ENCODE data around the gene AGBL4. TPM values are rescaled to one million over a fixed set of nuclear protein-coding genes. Genes with fewer than 3 reads are reported as not detected.

The AGBL4 gene
- total RNA-seq, 2 donors from 2014 or later, result 0.40 to 5.5 TPM

DNA sequence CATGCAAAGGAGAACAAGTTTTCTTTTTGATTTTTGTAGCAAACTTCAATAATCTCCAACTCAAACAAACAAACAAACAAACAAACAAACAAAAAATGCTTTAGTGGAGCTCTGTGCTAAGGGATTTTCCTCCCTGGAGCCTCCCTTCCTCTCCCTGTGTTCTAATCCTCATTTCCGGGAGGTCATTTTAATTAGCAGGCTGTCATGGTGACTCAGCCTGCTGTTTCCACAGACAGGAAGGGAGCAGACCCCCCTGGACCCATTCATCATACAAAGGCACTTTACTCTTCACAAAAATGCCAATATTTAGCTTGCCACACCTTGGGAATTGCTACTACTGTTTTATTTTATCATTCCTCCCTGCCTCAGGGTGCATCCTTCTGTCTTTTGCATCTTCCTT, 1490.8 kb downstream of the AGBL4 start:
- Mint-ChIP-seq H3K27me3 (ENCODE audit: insufficient read depth) (peaks cover 8% of the 10 kb centered on the region), H3K4me3 (no peak overlapping the region), H3K9me3 (no peaks in the 10 kb centered on the region), H3K27ac (no peak overlapping the region), H3K4me1 (peaks cover 46% of the 10 kb centered on the region), H3K36me3 (ENCODE audit: low read depth) (no peaks in the 10 kb centered on the region)
- TF ChIP-seq, protein P1, sequence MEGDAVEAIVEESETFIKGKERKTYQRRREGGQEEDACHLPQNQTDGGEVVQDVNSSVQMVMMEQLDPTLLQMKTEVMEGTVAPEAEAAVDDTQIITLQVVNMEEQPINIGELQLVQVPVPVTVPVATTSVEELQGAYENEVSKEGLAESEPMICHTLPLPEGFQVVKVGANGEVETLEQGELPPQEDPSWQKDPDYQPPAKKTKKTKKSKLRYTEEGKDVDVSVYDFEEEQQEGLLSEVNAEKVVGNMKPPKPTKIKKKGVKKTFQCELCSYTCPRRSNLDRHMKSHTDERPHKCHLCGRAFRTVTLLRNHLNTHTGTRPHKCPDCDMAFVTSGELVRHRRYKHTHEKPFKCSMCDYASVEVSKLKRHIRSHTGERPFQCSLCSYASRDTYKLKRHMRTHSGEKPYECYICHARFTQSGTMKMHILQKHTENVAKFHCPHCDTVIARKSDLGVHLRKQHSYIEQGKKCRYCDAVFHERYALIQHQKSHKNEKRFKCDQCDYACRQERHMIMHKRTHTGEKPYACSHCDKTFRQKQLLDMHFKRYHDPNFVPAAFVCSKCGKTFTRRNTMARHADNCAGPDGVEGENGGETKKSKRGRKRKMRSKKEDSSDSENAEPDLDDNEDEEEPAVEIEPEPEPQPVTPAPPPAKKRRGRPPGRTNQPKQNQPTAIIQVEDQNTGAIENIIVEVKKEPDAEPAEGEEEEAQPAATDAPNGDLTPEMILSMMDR (conservative IDR thresholded peaks at IDR 0.05), result no peak
- Histone ChIP-seq H3K27me3 (ENCODE audit: control insufficient read depth, insufficient read depth, low read length, poor library complexity, severe bottlenecking) (peaks cover 14% of the 10 kb centered on the region), H3K9ac (ENCODE audit: extremely low read depth, low read length, poor library complexity, severe bottlenecking) (no peak overlapping the region), H3K27ac (ENCODE audit: low read depth, low read length) (no peak overlapping the region), H3K36me3 (ENCODE audit: control insufficient read depth, insufficient read depth, low read length) (no peaks in the 10 kb centered on the region), H3K4me3 (ENCODE audit: low read length) (no peak overlapping the region), H3K4me1 (ENCODE audit: control insufficient read depth, insufficient read depth, low read length) (peaks cover 6% of the 10 kb centered on the region), H3K9me3 (ENCODE audit: control insufficient read depth, low read length) (no peaks in the 10 kb centered on the region)
- DNase-seq, result peak; percentile 30
- WGBS, 2 experiments (ENCODE audit: insufficient coverage in 1 of 2, insufficient read length in 1 of 2), result 20 to 46% methylated on average over 1 of the region's 1 CpG

- DNase-seq, result peak; percentile 99
- H3K27ac Mint-ChIP-seq, result peak overlapping the region; percentile 48
- Histone ChIP-seq H3K4me3 (ENCODE audit: low read length) (no peak overlapping the region), H3K4me1 (ENCODE audit: control insufficient read depth, insufficient read depth, low read length) (peaks cover 17% of the 10 kb centered on the region), H3K27me3 (ENCODE audit: control insufficient read depth, insufficient read depth, low read length, poor library complexity, severe bottlenecking) (no peaks in the 10 kb centered on the region), H3K9me3 (ENCODE audit: control insufficient read depth, low read length) (no peaks in the 10 kb centered on the region), H3K9ac (ENCODE audit: extremely low read depth, low read length, poor library complexity, severe bottlenecking) (no peak overlapping the region), H3K27ac (ENCODE audit: low read depth, low read length) (no peak overlapping the region), H3K36me3 (ENCODE audit: control insufficient read depth, insufficient read depth, low read length) (no peaks in the 10 kb centered on the region)
- H3K4me3 Mint-ChIP-seq, result no peak overlapping the region
- H3K9me3 Mint-ChIP-seq, result no peaks in the 10 kb centered on the region
- TF ChIP-seq, protein P1 (conservative IDR thresholded peaks at IDR 0.05), result peak; percentile 100
- no peaks in the 10 kb centered on the region for H3K27me3 Mint-ChIP-seq (ENCODE audit: insufficient read depth)
- H3K36me3 Mint-ChIP-seq (ENCODE audit: low read depth), result no peaks in the 10 kb centered on the region
- 0% methylated on average over 2 of the region's 2 CpGs for WGBS, 2 experiments (ENCODE audit: insufficient coverage in 1 of 2, insufficient read length in 1 of 2)
- peaks cover 64% of the 10 kb centered on the region for H3K4me1 Mint-ChIP-seq
Measured at GRCh38 chr1:48530727-48531351, 1492.9 kb downstream of the AGBL4 start.

DNA sequence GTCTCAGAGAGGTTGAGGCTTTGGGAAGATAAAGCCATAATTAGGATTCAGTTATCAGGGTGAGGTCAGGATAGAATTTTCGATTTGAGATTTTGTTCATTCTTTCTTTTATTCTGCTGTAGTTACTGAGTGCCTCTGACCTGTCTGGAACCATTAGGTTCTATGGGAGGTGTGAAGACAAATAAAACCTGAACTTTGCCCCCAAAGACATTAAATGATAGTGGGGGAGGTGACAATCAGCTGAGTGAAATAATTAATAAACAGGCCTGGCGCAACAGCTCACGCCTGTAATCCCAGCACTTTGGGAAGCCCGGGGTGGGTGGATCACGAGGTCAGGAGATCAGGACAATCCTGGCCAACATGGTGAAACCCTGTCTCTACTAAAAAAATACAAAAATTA, 1496.7 kb downstream of the AGBL4 start:
- Mint-ChIP-seq H3K4me1 (peaks cover 58% of the 10 kb centered on the region), H3K27me3 (ENCODE audit: insufficient read depth) (no peaks in the 10 kb centered on the region), H3K4me3 (no peak overlapping the region), H3K9me3 (no peaks in the 10 kb centered on the region), H3K36me3 (ENCODE audit: low read depth) (no peaks in the 10 kb centered on the region), H3K27ac (no peak overlapping the region)
- no peaks in the 10 kb centered on the region for H3K9me3 ChIP-seq (ENCODE audit: control insufficient read depth, low read length)
- no peak overlapping the region for H3K27ac ChIP-seq (ENCODE audit: low read depth, low read length)
- WGBS, 2 experiments (ENCODE audit: insufficient coverage in 1 of 2, insufficient read length in 1 of 2), result 94% methylated on average over 4 to 5 of the region's 5 CpGs
- peaks cover 20% of the 10 kb centered on the region for H3K4me1 ChIP-seq (ENCODE audit: control insufficient read depth, insufficient read depth, low read length)
- H3K27me3 ChIP-seq (ENCODE audit: control insufficient read depth, insufficient read depth, low read length, poor library complexity, severe bottlenecking), result no peaks in the 10 kb centered on the region
- no peak for DNase-seq
- TF ChIP-seq, protein P1 (conservative IDR thresholded peaks at IDR 0.05), result no peak
- no peak overlapping the region for H3K9ac ChIP-seq (ENCODE audit: extremely low read depth, low read length, poor library complexity, severe bottlenecking)
- H3K4me3 ChIP-seq (ENCODE audit: low read length), result peak overlapping the region; percentile 5
- H3K36me3 ChIP-seq (ENCODE audit: control insufficient read depth, insufficient read depth, low read length), result no peaks in the 10 kb centered on the region
